ENCODE data around the gene MYL1.

Gene MYL1

GRCh38 chr2:210271300-210271699 lies 43.7 kb downstream of the MYL1 start:
- no peak for TF ChIP-seq Cebpa-rat (IDR thresholded peaks at IDR 0.05)
- H3K4me3 ChIP-seq: no peak overlapping the region
- no peaks in the 10 kb centered on the region for H4K20me1 ChIP-seq
- no peaks in the 10 kb centered on the region for H3K4me1 ChIP-seq
- H3K4me2 ChIP-seq: no peak overlapping the region
- H3K27me3 ChIP-seq: no peaks in the 10 kb centered on the region
- H3K36me3 ChIP-seq: no peaks in the 10 kb centered on the region
- no peak overlapping the region for H3K9ac ChIP-seq
- H3K27ac ChIP-seq: no peak overlapping the region
- H3K9me3 ChIP-seq (replicated peaks in 1 of 11): no peaks in the 10 kb centered on the region

- no peaks in the 10 kb centered on the region for H3K4me1 ChIP-seq
- no peaks in the 10 kb centered on the region for H3K9me3 ChIP-seq (replicated peaks in 1 of 11)
- H3K36me3 ChIP-seq: no peaks in the 10 kb centered on the region
- H3K27ac ChIP-seq: no peak overlapping the region
- H3K27me3 ChIP-seq: no peaks in the 10 kb centered on the region
- H3K9ac ChIP-seq: no peak overlapping the region
- H3K4me3 ChIP-seq: no peak overlapping the region
- no peak for TF ChIP-seq Cebpa-rat (IDR thresholded peaks at IDR 0.05)
- no peaks in the 10 kb centered on the region for H4K20me1 ChIP-seq
- no peak overlapping the region for H3K4me2 ChIP-seq
These were observed 45.8 kb downstream of the MYL1 start for GRCh38 chr2:210269148-210269547.

- TF ChIP-seq Cebpa-rat (IDR thresholded peaks at IDR 0.05): no peak
- no peaks in the 10 kb centered on the region for H3K4me1 ChIP-seq
- H3K4me2 ChIP-seq: no peak overlapping the region
- H3K36me3 ChIP-seq: no peaks in the 10 kb centered on the region
- H3K9me3 ChIP-seq (replicated peaks in 1 of 11): no peaks in the 10 kb centered on the region
- H3K27me3 ChIP-seq: no peaks in the 10 kb centered on the region
- H3K9ac ChIP-seq: no peak overlapping the region
- H4K20me1 ChIP-seq: no peaks in the 10 kb centered on the region
- H3K4me3 ChIP-seq: no peak overlapping the region
- no peak overlapping the region for H3K27ac ChIP-seq
These were observed 46.7 kb downstream of the MYL1 start for GRCh38 chr2:210268281-210268680.

GRCh38 chr2:210267698-210268097 lies 47.3 kb downstream of the MYL1 start:
- Histone ChIP-seq H3K4me1 (no peaks in the 10 kb centered on the region), H3K9ac (no peak overlapping the region), H3K27ac (no peak overlapping the region), H3K27me3 (no peaks in the 10 kb centered on the region), H4K20me1 (no peaks in the 10 kb centered on the region), H3K9me3 (replicated peaks in 1 of 11) (no peaks in the 10 kb centered on the region), H3K4me3 (no peak overlapping the region), H3K4me2 (no peak overlapping the region), H3K36me3 (no peaks in the 10 kb centered on the region)
- TF ChIP-seq Cebpa-rat (IDR thresholded peaks at IDR 0.05): no peak

- Histone ChIP-seq H3K27me3 (no peaks in the 10 kb centered on the region), H3K4me2 (no peak overlapping the region), H3K9ac (no peak overlapping the region), H3K36me3 (no peaks in the 10 kb centered on the region), H3K9me3 (replicated peaks in 1 of 11) (no peaks in the 10 kb centered on the region), H3K27ac (no peak overlapping the region), H4K20me1 (no peaks in the 10 kb centered on the region), H3K4me3 (no peak overlapping the region), H3K4me1 (no peaks in the 10 kb centered on the region)
- TF ChIP-seq Cebpa-rat (IDR thresholded peaks at IDR 0.05): no peak
These were observed 50.7 kb downstream of the MYL1 start for GRCh38 chr2:210264282-210264681.

GRCh38 chr2:210263841-210264240 lies 51.1 kb downstream of the MYL1 start:
- Histone ChIP-seq H3K27ac (no peak overlapping the region), H3K9ac (no peak overlapping the region), H3K4me1 (no peaks in the 10 kb centered on the region), H3K4me2 (no peak overlapping the region), H3K27me3 (no peaks in the 10 kb centered on the region), H3K4me3 (no peak overlapping the region), H3K9me3 (replicated peaks in 1 of 11) (no peaks in the 10 kb centered on the region), H3K36me3 (no peaks in the 10 kb centered on the region), H4K20me1 (no peaks in the 10 kb centered on the region)
- TF ChIP-seq Cebpa-rat (IDR thresholded peaks at IDR 0.05): no peak

GRCh38 chr2:210262036-210262435 lies 52.9 kb downstream of the MYL1 start:
- Histone ChIP-seq H3K9me3 (replicated peaks in 1 of 11) (no peaks in the 10 kb centered on the region), H3K4me1 (no peaks in the 10 kb centered on the region), H3K27me3 (no peaks in the 10 kb centered on the region), H3K36me3 (no peaks in the 10 kb centered on the region), H3K9ac (no peak overlapping the region), H4K20me1 (no peaks in the 10 kb centered on the region), H3K4me3 (no peak overlapping the region), H3K4me2 (no peak overlapping the region), H3K27ac (no peak overlapping the region)
- no peak for TF ChIP-seq Cebpa-rat (IDR thresholded peaks at IDR 0.05)

GRCh38 chr2:210259687-210260086 lies 55.3 kb downstream of the MYL1 start:
- Histone ChIP-seq H3K27me3 (no peaks in the 10 kb centered on the region), H3K9me3 (replicated peaks in 1 of 11) (no peaks in the 10 kb centered on the region), H3K36me3 (no peaks in the 10 kb centered on the region), H4K20me1 (no peaks in the 10 kb centered on the region), H3K4me1 (no peaks in the 10 kb centered on the region), H3K9ac (no peak overlapping the region), H3K4me3 (no peak overlapping the region), H3K4me2 (no peak overlapping the region), H3K27ac (no peak overlapping the region)
- TF ChIP-seq Cebpa-rat (IDR thresholded peaks at IDR 0.05): no peak

GRCh38 chr2:210252699-210253606 lies 62.0 kb downstream of the MYL1 start:
- TF ChIP-seq Cebpa-rat (IDR thresholded peaks at IDR 0.05): no peak

GRCh38 chr2:210250622-210251021 lies 64.4 kb downstream of the MYL1 start:
- Histone ChIP-seq H3K36me3 (no peaks in the 10 kb centered on the region), H3K4me2 (no peak overlapping the region), H4K20me1 (no peaks in the 10 kb centered on the region), H3K9me3 (replicated peaks in 1 of 11) (no peaks in the 10 kb centered on the region), H3K4me3 (no peak overlapping the region), H3K27ac (no peak overlapping the region), H3K27me3 (no peaks in the 10 kb centered on the region), H3K9ac (no peak overlapping the region), H3K4me1 (no peaks in the 10 kb centered on the region)
- no peak for TF ChIP-seq Cebpa-rat (IDR thresholded peaks at IDR 0.05)

More at GRCh38 chr2:210252699-210253606, 62.0 kb downstream of the MYL1 start:
- Histone ChIP-seq H3K36me3 (no peaks in the 10 kb centered on the region), H4K20me1 (no peaks in the 10 kb centered on the region), H3K4me1 (no peaks in the 10 kb centered on the region), H3K9ac (no peak overlapping the region), H3K4me3 (no peak overlapping the region), H3K4me2 (no peak overlapping the region), H3K27me3 (no peaks in the 10 kb centered on the region), H3K27ac (no peak overlapping the region), H3K9me3 (replicated peaks in 1 of 11) (no peaks in the 10 kb centered on the region)
